ENCODE measurements around the gene STX2. TPM values are rescaled to one million over a fixed set of nuclear protein-coding genes. Genes with fewer than 3 reads are reported as not detected.

STX2 gene
- total and polyA plus RNA-seq, 2 donors (not counting 3 experiments of a cell fraction or from before 2014, with no cell fraction given) = 26.2 to 32.6 TPM

DNA sequence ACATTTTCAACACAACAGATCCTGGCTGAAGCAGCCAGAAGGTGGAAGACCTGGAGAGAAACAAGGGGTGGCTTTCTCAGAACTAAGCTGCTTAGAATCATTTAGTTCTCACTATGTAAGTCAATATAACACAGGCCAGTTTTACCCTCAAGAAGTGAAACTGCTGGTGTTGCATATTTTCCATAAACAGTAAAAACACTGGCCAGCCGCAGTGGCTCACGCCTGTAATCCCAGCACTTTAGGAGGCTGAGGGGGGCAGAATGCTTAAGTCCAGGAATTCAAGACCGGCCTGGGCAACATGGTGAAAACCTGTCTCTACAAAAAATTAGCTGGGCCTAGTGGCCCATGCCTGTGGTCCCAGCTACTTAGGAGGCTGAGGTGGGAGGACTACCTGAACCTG is 11.6 kb downstream of the STX2 start:
- no peaks in the 10 kb centered on the region for H3K4me1 ChIP-seq (ENCODE audit: control insufficient read depth, extremely low read depth, insufficient read depth, low read length)
- POLR2A ChIA-PET = no interaction called here
- H2AFZ ChIP-seq (ENCODE audit: low read depth, low read length) = no peak overlapping the region
- no peaks in the 10 kb centered on the region for H3K9me3 ChIP-seq (replicated peaks; ENCODE audit: control insufficient read depth, insufficient read depth, low read length)
- CTCF ChIA-PET = interaction anchor here (0.8 to 1.4 kb wide), 3 partner anchors 8 to 11 kb away, joined by 3 to 4 read pairs (median 4); no protein-coding TSS in a partner anchor
- H3K9me1 ChIP-seq (replicated peaks; ENCODE audit: control insufficient read depth, extremely low read depth, insufficient read depth, low read length) = no peaks in the 10 kb centered on the region
- no peaks in the 10 kb centered on the region for H4K20me1 ChIP-seq (replicated peaks; ENCODE audit: control insufficient read depth, extremely low read depth, insufficient read depth, low read length)
- H3K79me2 ChIP-seq (ENCODE audit: control insufficient read depth, insufficient read depth, low read length) = peaks cover 34% of the 10 kb centered on the region
- FAIRE-seq (no peak), DNase-seq (ENCODE audit: low read depth, low spot score) (no peak)
- dilution Hi-C loops (cut with MboI; ENCODE audit: extremely low pct_ligation_motif_present, low sequenced_read_pairs) (no loop called here), intact Hi-C loops (cut with micrococcal nuclease) (no loop called here)
- H3K36me3 ChIP-seq (ENCODE audit: control insufficient read depth in 2 of 2, extremely low read depth in 1 of 2, insufficient read depth in 2 of 2, low read length in 2 of 2) = peaks cover 0 to 4% of the 10 kb centered on the region in 2 experiments
- H3K27me3 ChIP-seq (ENCODE audit: control insufficient read depth in 2 of 2, insufficient read depth in 2 of 2, low read length in 2 of 2) = no peaks in the 10 kb centered on the region
- TF ChIP-seq POLR2A (IDR thresholded peaks at IDR 0.05; ENCODE audit: low read depth, low read length) (no peak), JUN (IDR thresholded peaks at IDR 0.05; ENCODE audit: borderline replicate concordance, insufficient read depth, insufficient read length, low read depth) (no peak), POLR2AphosphoS5 (IDR thresholded peaks at IDR 0.05; ENCODE audit: insufficient read depth, low read depth, low read length) (no peak)
- H3K4me2 ChIP-seq (ENCODE audit: insufficient read depth, low read length) = no peak overlapping the region
- no peak overlapping the region for H3K27ac ChIP-seq (ENCODE audit: insufficient read depth, low read depth, low read length)
- no peak overlapping the region for H3K4me3 ChIP-seq (replicated peaks in 1 of 3; ENCODE audit: insufficient read depth in 1 of 3, low read depth in 1 of 3, low read length in 3 of 3)
- BruUV-seq (replicated peaks) = no TSS peak
- H3K9ac ChIP-seq (replicated peaks; ENCODE audit: extremely low read depth, insufficient read depth, low read length) = no peak overlapping the region

DNA sequence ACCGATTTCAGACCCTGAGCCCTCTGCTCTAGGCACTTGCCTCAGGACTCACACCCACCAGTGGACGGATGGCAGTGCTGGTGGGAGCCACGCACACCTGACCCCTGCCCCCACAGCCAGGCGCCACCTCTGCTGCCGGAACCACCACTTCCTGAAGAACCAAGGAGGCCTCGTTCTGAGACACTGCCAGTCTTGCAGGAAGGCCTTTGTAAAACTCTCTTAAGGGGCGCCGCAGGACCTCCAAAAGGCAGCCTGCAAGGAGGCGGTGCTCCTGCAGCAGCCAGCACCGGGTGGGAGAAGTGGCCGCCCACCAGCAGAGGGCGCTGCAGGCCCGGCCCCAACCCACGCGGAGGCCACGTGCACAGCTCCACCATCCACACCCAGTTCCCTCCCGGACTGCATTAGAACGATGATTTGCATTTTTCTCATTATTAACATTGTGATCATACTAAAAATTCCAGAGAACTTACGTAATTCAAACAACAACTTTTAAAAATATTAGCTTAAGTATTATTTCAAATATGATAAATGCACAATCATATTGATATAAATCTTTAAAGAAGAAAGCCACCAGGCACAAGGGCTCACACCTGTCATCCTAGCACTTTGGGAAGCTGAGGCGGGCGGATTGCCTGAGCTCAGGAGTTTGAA is 12.8 kb downstream of the STX2 start:
- no peaks in the 10 kb centered on the region for H4K20me1 ChIP-seq (replicated peaks; ENCODE audit: control insufficient read depth, extremely low read depth, insufficient read depth, low read length)
- TF ChIP-seq JUN (IDR thresholded peaks at IDR 0.05; ENCODE audit: borderline replicate concordance, insufficient read depth, insufficient read length, low read depth) = no peak
- TF ChIP-seq, protein P1, sequence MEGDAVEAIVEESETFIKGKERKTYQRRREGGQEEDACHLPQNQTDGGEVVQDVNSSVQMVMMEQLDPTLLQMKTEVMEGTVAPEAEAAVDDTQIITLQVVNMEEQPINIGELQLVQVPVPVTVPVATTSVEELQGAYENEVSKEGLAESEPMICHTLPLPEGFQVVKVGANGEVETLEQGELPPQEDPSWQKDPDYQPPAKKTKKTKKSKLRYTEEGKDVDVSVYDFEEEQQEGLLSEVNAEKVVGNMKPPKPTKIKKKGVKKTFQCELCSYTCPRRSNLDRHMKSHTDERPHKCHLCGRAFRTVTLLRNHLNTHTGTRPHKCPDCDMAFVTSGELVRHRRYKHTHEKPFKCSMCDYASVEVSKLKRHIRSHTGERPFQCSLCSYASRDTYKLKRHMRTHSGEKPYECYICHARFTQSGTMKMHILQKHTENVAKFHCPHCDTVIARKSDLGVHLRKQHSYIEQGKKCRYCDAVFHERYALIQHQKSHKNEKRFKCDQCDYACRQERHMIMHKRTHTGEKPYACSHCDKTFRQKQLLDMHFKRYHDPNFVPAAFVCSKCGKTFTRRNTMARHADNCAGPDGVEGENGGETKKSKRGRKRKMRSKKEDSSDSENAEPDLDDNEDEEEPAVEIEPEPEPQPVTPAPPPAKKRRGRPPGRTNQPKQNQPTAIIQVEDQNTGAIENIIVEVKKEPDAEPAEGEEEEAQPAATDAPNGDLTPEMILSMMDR (IDR thresholded peaks at IDR 0.05; ENCODE audit: extremely low read depth in 1 of 2, insufficient read depth in 1 of 2, low read depth in 1 of 2, low read length in 2 of 2) = peak; percentile 60 to 77
- TF ChIP-seq POLR2A (IDR thresholded peaks at IDR 0.05; ENCODE audit: low read depth, low read length) = no peak
- peak; percentile 46 for TF ChIP-seq MYC (IDR thresholded peaks at IDR 0.05; ENCODE audit: low read depth, low read length)
- TF ChIP-seq, protein P2, sequence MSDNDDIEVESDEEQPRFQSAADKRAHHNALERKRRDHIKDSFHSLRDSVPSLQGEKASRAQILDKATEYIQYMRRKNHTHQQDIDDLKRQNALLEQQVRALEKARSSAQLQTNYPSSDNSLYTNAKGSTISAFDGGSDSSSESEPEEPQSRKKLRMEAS (IDR thresholded peaks at IDR 0.05; ENCODE audit: insufficient read depth, insufficient read length) = peak; percentile 66
- no peak for TF ChIP-seq POLR2AphosphoS5 (IDR thresholded peaks at IDR 0.05; ENCODE audit: insufficient read depth, low read depth, low read length)
- DNase-seq (ENCODE audit: low read depth, low spot score) (peak; percentile 7), FAIRE-seq (no peak)
- no TSS peak for BruUV-seq (replicated peaks)
- intact Hi-C loops (cut with micrococcal nuclease) (no loop called here), dilution Hi-C loops (cut with MboI; ENCODE audit: extremely low pct_ligation_motif_present, low sequenced_read_pairs) (no loop called here)
- ChIA-PET CTCF (interaction anchor here (0.6 to 2.1 kb wide), 6 partner anchors 8 to 50 kb away, joined by 3 to 11 read pairs (median 3); no protein-coding TSS in a partner anchor), POLR2A (no interaction called here)
- no peaks in the 10 kb centered on the region for H3K27me3 ChIP-seq (ENCODE audit: control insufficient read depth in 2 of 2, insufficient read depth in 2 of 2, low read length in 2 of 2)
- H3K4me3 ChIP-seq (replicated peaks in 1 of 3; ENCODE audit: insufficient read depth in 1 of 3, low read depth in 1 of 3, low read length in 3 of 3) = no peak overlapping the region
- H3K9me1 ChIP-seq (replicated peaks; ENCODE audit: control insufficient read depth, extremely low read depth, insufficient read depth, low read length) = no peaks in the 10 kb centered on the region
- no peaks in the 10 kb centered on the region for H3K4me1 ChIP-seq (ENCODE audit: control insufficient read depth, extremely low read depth, insufficient read depth, low read length)
- no peak overlapping the region for H3K4me2 ChIP-seq (ENCODE audit: insufficient read depth, low read length)
- no peak overlapping the region for H3K9ac ChIP-seq (replicated peaks; ENCODE audit: extremely low read depth, insufficient read depth, low read length)
- H2AFZ ChIP-seq (ENCODE audit: low read depth, low read length) = no peak overlapping the region
- H3K79me2 ChIP-seq (ENCODE audit: control insufficient read depth, insufficient read depth, low read length) = peaks cover 24% of the 10 kb centered on the region
- peaks cover 0 to 4% of the 10 kb centered on the region in 2 experiments for H3K36me3 ChIP-seq (ENCODE audit: control insufficient read depth in 2 of 2, extremely low read depth in 1 of 2, insufficient read depth in 2 of 2, low read length in 2 of 2)
- no peaks in the 10 kb centered on the region for H3K9me3 ChIP-seq (replicated peaks; ENCODE audit: control insufficient read depth, insufficient read depth, low read length)
- no peak overlapping the region for H3K27ac ChIP-seq (ENCODE audit: insufficient read depth, low read depth, low read length)
